D721Med (cell line): ENCODE results near the gene HSPBAP1.
A peak's percentile ranks its signal among the peaks of the same experiment; 100 is the strongest.

Experiments
- DNase-seq: peaks from one replicate; pipeline ENCODE4 v3.0.0; 2011; ENCODE audit warnings: low spot score; ENCODE audit not compliant: insufficient read length
- FAIRE-seq: peaks from 2 replicates; lab custom pipeline; 2011; peaks lifted over from hg19 to GRCh38; lab: Jason Lieb, UNC
- TF ChIP-seq, protein P1 (sequence below): IDR thresholded peaks from 2 replicates; pipeline ENCODE4 v1.5.1; 2012; ENCODE audit warnings: mild to moderate bottlenecking, control low read depth; ENCODE audit not compliant: insufficient read depth; ENCODE audit errors: missing control alignments

Gene HSPBAP1, protein sequence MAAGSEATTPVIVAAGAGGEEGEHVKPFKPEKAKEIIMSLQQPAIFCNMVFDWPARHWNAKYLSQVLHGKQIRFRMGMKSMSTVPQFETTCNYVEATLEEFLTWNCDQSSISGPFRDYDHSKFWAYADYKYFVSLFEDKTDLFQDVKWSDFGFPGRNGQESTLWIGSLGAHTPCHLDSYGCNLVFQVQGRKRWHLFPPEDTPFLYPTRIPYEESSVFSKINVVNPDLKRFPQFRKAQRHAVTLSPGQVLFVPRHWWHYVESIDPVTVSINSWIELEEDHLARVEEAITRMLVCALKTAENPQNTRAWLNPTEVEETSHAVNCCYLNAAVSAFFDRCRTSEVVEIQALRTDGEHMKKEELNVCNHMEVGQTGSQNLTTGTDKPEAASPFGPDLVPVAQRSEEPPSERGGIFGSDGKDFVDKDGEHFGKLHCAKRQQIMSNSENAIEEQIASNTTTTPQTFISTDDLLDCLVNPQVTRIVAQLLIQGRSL

DNA sequence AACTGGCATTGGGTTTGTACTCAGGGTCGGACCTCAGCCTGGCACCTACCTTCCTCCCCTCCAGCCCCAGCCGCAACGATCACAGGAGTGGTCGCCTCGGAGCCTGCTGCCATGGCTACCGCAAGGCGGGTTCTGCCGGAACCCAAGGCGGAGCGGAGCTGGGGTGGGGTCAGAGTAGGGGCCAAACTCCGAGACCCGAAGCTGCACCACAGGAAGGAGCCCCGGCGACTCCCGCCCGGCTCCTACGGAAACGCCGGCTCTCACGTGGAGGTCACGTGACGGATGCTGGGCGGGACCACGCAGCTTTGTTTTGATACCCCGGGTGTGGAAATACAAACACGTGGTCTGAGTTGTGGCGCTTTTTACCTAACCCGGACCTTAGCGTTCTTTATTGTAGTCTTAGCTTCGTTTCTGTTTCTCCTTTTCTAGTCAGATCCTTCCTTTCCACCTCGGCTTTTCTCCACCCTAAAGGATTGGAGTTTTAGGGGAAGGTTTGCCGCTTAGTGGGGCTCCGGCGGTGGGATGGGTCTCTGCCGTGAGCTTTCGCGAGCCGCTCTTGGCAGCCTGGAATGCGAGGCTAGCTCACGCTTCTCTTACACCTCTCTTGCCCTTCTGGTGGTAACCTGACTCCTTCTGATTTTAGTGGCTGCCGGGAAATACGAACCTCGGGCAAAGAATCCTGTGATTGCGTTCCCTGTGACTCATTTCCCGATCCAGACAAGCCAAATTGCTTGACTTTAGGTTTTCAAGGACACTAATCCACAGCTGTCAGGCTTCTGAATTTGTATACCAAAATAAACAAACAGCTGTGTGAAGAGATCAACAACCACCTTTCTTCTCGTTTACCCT lies at the start of gene HSPBAP1:
TSS of gene HSPBAP1 (minus strand) at position 264 of the 849 bp plus-strand sequence. CDS start at position 113, 151 bp downstream.
- DNase-seq, result peak; percentile 57
- TF ChIP-seq, protein P1, sequence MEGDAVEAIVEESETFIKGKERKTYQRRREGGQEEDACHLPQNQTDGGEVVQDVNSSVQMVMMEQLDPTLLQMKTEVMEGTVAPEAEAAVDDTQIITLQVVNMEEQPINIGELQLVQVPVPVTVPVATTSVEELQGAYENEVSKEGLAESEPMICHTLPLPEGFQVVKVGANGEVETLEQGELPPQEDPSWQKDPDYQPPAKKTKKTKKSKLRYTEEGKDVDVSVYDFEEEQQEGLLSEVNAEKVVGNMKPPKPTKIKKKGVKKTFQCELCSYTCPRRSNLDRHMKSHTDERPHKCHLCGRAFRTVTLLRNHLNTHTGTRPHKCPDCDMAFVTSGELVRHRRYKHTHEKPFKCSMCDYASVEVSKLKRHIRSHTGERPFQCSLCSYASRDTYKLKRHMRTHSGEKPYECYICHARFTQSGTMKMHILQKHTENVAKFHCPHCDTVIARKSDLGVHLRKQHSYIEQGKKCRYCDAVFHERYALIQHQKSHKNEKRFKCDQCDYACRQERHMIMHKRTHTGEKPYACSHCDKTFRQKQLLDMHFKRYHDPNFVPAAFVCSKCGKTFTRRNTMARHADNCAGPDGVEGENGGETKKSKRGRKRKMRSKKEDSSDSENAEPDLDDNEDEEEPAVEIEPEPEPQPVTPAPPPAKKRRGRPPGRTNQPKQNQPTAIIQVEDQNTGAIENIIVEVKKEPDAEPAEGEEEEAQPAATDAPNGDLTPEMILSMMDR, result no peak
- FAIRE-seq, result no peak

DNA sequence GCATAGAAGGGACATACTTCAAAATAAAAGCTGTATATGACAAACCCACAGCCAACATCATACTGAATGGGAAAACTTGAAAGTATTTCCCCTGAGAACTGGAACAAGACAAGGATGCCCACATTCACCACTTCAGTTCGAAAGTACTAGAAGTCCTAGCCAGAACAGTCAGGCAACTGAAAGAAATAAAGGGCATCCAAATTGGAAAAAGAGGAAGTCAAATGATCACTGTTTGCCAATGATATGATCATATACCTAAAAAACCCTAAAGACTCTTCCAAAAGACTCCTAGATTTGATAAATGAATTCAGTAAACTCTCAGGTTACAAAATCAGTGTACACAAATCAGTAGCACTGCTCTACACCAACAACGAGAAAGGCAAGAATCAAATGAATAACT lies 42.0 kb upstream of the HSPBAP1 start:
- TF ChIP-seq, protein P1, result no peak
- no peak for DNase-seq
- no peak for FAIRE-seq

DNA sequence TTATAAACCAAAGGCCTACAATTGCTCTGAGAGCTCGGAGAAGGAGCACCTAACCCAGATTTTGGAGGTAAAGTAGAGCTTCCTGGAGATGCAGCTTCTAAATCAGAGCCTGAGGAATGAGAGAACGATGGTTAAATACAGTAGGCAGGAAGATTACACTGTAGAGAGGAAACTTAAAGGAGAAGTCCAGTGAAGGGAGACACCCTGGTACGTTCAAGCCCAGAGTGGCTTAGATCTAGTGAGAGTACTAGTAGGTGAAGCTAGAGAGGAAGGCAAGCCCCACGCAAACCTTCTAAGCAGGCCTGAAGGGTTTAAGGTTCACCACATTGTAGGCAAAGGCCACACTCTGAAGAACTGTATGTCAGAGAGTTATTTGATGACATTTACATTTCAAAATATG lies 34.6 kb upstream of the HSPBAP1 start:
- no peak for FAIRE-seq
- TF ChIP-seq, protein P1, result no peak
- no peak for DNase-seq

DNA sequence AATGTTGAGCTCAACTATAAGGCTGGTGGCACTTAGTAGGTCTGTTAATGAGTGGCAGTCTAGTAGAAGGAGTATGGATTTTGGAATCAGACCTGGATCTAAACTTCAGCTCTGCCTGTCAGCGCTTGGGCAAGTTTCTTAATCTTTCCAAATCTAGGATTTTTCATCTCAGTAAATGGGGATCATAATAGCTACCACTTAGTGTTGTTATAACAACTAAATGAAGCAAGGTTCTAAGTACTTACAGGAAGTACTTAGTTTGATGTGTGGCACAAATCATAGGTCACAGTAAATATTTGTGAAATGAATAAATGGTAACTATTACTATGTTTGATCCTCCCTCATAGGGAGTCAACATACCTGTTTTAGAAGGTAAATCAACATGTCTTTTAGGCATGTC lies 32.6 kb upstream of the HSPBAP1 start:
- DNase-seq (no peak), FAIRE-seq (no peak)
- TF ChIP-seq, protein P1, result no peak

DNA sequence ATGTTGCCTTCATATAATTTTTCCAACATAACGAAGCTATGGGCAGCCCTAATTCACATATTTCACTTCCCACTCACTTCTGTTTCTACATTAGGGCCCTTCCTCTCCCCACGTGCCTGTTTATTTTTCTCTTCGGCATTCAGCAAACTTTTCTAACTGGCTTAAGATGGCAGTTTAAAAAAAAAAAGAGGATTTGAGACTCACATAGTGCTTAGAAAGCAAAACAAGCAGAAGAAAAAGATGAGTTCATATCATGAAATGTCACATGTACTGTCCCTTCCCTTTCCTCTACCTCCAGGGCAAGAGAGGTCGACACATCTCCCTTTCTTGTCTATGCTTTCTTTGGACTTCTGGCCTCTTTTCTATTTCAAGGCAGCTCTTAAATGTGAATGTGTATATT lies 31.8 kb upstream of the HSPBAP1 start:
- no peak for FAIRE-seq
- TF ChIP-seq, protein P1, result no peak

DNA sequence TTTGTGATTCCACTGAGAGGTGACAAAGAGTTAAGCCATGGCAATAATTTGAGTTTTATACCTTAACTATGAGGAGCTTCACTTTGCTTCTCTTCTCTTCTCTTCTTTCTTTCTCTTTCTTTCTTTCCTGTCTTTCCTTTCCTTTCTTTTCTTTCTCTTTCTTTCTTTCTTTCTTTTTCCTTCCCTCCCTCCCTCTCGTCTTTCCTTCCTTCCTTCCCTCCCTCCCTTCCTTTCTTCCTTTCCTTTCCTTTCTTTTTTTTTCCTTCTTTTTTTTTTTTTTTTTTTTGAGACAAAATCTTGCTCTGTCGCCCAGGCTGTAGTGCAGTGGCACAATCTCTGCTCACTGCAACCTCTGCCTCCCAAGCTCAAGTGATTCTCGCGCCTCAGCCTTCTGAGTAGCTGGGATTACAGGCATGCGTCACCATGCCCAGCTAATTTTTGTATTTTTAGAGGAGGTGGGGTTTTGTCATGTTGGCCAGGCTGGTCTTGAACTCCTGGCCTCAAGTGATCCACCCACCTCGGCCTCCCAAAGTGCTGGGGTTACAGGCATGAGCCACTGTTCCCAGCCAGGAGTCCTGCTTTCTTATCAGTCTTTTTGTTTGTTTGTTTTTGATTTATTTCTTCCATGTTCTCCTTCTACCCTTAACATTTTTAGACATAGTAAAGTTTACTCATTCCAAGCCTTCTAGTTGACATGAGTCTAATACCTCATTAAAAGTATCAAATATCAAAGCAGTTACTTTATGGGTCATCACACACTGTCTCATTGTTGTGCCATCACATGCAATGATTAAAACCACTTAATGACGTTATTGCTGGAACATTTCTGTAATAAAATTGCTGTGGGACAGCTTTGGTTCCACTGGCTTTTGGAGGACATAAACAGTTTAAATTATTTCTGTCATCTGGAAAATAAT lies 31.1 kb upstream of the HSPBAP1 start:
- TF ChIP-seq, protein P1, result no peak
- FAIRE-seq, result no peak
- no peak for DNase-seq

More for the DNA sequence above, 31.8 kb upstream of the HSPBAP1 start:
- no peak for DNase-seq
